ENCODE measurements around the gene OR51G2.

The OR51G2 gene

GRCh38 chr11:4932751-4933150 is 13.6 kb upstream of the OR51G2 start:
- TF ChIP-seq CTCF (IDR thresholded peaks at IDR 0.05; ENCODE audit: borderline replicate concordance, insufficient read depth, low read depth, low read length) = no peak
- no peak overlapping the region for H3K4me3 ChIP-seq (ENCODE audit: low read depth, low read length)

- TF ChIP-seq CTCF (IDR thresholded peaks at IDR 0.05; ENCODE audit: borderline replicate concordance, insufficient read depth, low read depth, low read length) = no peak
- H3K4me3 ChIP-seq (ENCODE audit: low read depth, low read length) = no peak overlapping the region
Measured at GRCh38 chr11:4926608-4927007, 7.5 kb upstream of the OR51G2 start.

GRCh38 chr11:4924239-4924638 is 5.1 kb upstream of the OR51G2 start, which contains the start of gene OR51G1:
OR51G1 (minus strand) TSS chr11:4924339; CDS start chr11:4924339, 0 bp downstream.
- TF ChIP-seq CTCF (IDR thresholded peaks at IDR 0.05; ENCODE audit: borderline replicate concordance, insufficient read depth, low read depth, low read length) = no peak
- H3K4me3 ChIP-seq (ENCODE audit: low read depth, low read length) = no peak within 1 kb of the TSS

- H3K4me3 ChIP-seq (ENCODE audit: low read depth, low read length) = no peak overlapping the region
- no peak for TF ChIP-seq CTCF (IDR thresholded peaks at IDR 0.05; ENCODE audit: borderline replicate concordance, insufficient read depth, low read depth, low read length)
Measured at GRCh38 chr11:4922304-4922703, 3.2 kb upstream of the OR51G2 start.

- H3K4me3 ChIP-seq (ENCODE audit: low read depth, low read length) = no peak overlapping the region
- TF ChIP-seq CTCF (IDR thresholded peaks at IDR 0.05; ENCODE audit: borderline replicate concordance, insufficient read depth, low read depth, low read length) = no peak
Measured at GRCh38 chr11:4921796-4922195, 2.6 kb upstream of the OR51G2 start.

- no peak overlapping the region for H3K4me3 ChIP-seq (ENCODE audit: low read depth, low read length)
- no peak for TF ChIP-seq CTCF (IDR thresholded peaks at IDR 0.05; ENCODE audit: borderline replicate concordance, insufficient read depth, low read depth, low read length)
Measured at GRCh38 chr11:4916581-4916980, 2.6 kb downstream of the OR51G2 start.

- no peak for TF ChIP-seq CTCF (IDR thresholded peaks at IDR 0.05; ENCODE audit: borderline replicate concordance, insufficient read depth, low read depth, low read length)
- H3K4me3 ChIP-seq (ENCODE audit: low read depth, low read length) = no peak within 1 kb of the TSS
Measured at GRCh38 chr11:4903484-4903883, 15.7 kb downstream of the OR51G2 start, which contains the start of gene OR51A7. OR51A7 (plus strand) TSS chr11:4903783; CDS start chr11:4907370, 3,587 bp downstream.
